ENCODE data around the gene CIDEA.

Gene CIDEA

GRCh38 chr18:12257996-12258718, 4.0 kb downstream of the CIDEA start:
- no peak overlapping the region for H3K4me3 ChIP-seq (ENCODE audit: low read depth, low read length)

GRCh38 chr18:12258719-12259705, 4.9 kb downstream of the CIDEA start:
- DNase-seq, result no peak
- Histone ChIP-seq H3K27ac (no peak overlapping the region), H3K9me3 (ENCODE audit: severe bottlenecking) (no peaks in the 10 kb centered on the region), H3K4me3 (ENCODE audit: low read depth, low read length) (no peak overlapping the region), H3K27me3 (ENCODE audit: insufficient read depth, low read depth, severe bottlenecking) (no peaks in the 10 kb centered on the region), H3K36me3 (no peaks in the 10 kb centered on the region)
- TF ChIP-seq CTCF (IDR thresholded peaks at IDR 0.05; ENCODE audit: low read depth, low read length), result no peak

More at GRCh38 chr18:12257996-12258718, 4.0 kb downstream of the CIDEA start:
- Histone ChIP-seq H3K9me3 (ENCODE audit: severe bottlenecking) (no peaks in the 10 kb centered on the region), H3K36me3 (no peaks in the 10 kb centered on the region), H3K27me3 (ENCODE audit: insufficient read depth, low read depth, severe bottlenecking) (no peaks in the 10 kb centered on the region), H3K27ac (no peak overlapping the region)
- no peak for TF ChIP-seq CTCF (IDR thresholded peaks at IDR 0.05; ENCODE audit: low read depth, low read length)
- no peak for DNase-seq

GRCh38 chr18:12262748-12263147, 8.6 kb downstream of the CIDEA start:
- DNase-seq, result no peak
- H3K4me3 ChIP-seq (ENCODE audit: low read depth, low read length), result no peak overlapping the region
- H3K9me3 ChIP-seq (ENCODE audit: severe bottlenecking), result no peaks in the 10 kb centered on the region
- no peaks in the 10 kb centered on the region for H3K27me3 ChIP-seq (ENCODE audit: insufficient read depth, low read depth, severe bottlenecking)
- no peaks in the 10 kb centered on the region for H3K36me3 ChIP-seq
- TF ChIP-seq CTCF (IDR thresholded peaks at IDR 0.05; ENCODE audit: low read depth, low read length), result no peak
- no peak overlapping the region for H3K27ac ChIP-seq

- DNase-seq, result no peak
- H3K4me3 ChIP-seq (ENCODE audit: low read depth, low read length), result no peak overlapping the region
- no peaks in the 10 kb centered on the region for H3K27me3 ChIP-seq (ENCODE audit: insufficient read depth, low read depth, severe bottlenecking)
- no peak overlapping the region for H3K27ac ChIP-seq
- no peaks in the 10 kb centered on the region for H3K9me3 ChIP-seq (ENCODE audit: severe bottlenecking)
- no peaks in the 10 kb centered on the region for H3K36me3 ChIP-seq
- no peak for TF ChIP-seq CTCF (IDR thresholded peaks at IDR 0.05; ENCODE audit: low read depth, low read length)
These were observed 10.7 kb downstream of the CIDEA start for GRCh38 chr18:12264864-12265263.

- DNase-seq, result peak; percentile 86
- Histone ChIP-seq H3K9me3 (ENCODE audit: severe bottlenecking) (no peaks in the 10 kb centered on the region), H3K27ac (peak overlapping the region; percentile 90), H3K27me3 (ENCODE audit: insufficient read depth, low read depth, severe bottlenecking) (no peaks in the 10 kb centered on the region), H3K36me3 (no peaks in the 10 kb centered on the region), H3K4me3 (ENCODE audit: low read depth, low read length) (peak overlapping the region; percentile 60)
- peak; percentile 65 for TF ChIP-seq CTCF (IDR thresholded peaks at IDR 0.05; ENCODE audit: low read depth, low read length)
These were observed 17.4 kb downstream of the CIDEA start for GRCh38 chr18:12271376-12272235.
